Retinal pigment epithelial cell (primary cell): ENCODE data around the gene KLRC2.
"Not testable (repeated sequence)": the region's sequence is repeated elsewhere in the genome, so short reads cannot be mapped to it uniquely, and the experiment has no call there.

Experiments used
- DNase-seq: peaks from one replicate; pipeline ENCODE4 v3.0.0-alpha.2; 2010; ENCODE audit warnings: low read depth
- H3K4me3 ChIP-seq: 2 replicates; pipeline ENCODE4 v1.5.1; 2011; ENCODE audit warnings: mild to moderate bottlenecking, low read length, control low read depth, moderate library complexity
- CTCF ChIP-seq: conservative IDR thresholded peaks from 2 replicates; pipeline ENCODE4 v1.5.1; 2011; ENCODE audit warnings: low read depth, low read length, control low read depth, inconsistent platforms

Gene KLRC2

DNA sequence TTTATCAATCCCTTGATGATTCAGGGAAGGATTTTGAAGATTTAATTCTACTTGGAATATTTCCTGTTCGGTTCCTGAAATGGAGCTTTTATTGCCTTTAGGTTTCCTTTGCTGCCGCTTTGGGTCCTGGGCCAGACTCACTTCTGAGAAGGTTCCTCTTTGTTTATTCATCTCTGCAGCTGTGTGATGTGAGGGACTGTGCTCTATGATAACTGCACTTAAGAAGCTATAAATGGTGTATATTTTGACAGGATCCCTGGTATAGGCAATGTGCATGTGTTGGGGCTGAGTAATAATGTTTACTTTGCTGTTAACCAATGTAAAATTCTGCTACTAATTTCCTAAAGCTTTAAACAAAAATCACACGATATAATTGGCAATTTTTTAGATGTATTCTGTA is at the start of gene KLRC2:
KLRC2 (minus strand) TSS at position 195 of the 400 bp plus-strand sequence; CDS start at position 171, 24 bp downstream.
- DNase-seq, H3K4me3 ChIP-seq: not testable (repeated sequence)

- not testable (repeated sequence) for DNase-seq, H3K4me3 ChIP-seq
Measured at GRCh38 chr12:10481901-10482300, 46.1 kb upstream of the KLRC2 start.

DNA sequence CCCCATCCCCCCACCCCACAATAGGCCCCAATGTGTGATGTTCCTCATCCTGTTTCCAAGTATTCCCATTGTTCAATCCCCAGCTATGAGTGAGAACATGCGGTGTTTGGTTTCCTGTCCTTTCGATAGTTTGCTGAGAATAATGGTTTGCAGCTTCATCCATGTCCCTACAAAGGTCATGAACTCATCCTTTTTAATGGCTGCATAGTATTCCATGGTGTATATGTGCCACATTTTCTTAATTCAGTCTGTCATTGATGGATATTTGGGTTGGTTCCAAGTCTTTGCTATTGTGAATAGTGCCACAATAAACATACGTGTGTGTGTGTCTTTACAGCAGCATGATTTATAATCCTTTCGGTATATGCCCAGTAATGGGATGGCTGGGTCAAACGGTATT is 37.0 kb upstream of the KLRC2 start:
- DNase-seq, H3K4me3 ChIP-seq: not testable (repeated sequence)

DNA sequence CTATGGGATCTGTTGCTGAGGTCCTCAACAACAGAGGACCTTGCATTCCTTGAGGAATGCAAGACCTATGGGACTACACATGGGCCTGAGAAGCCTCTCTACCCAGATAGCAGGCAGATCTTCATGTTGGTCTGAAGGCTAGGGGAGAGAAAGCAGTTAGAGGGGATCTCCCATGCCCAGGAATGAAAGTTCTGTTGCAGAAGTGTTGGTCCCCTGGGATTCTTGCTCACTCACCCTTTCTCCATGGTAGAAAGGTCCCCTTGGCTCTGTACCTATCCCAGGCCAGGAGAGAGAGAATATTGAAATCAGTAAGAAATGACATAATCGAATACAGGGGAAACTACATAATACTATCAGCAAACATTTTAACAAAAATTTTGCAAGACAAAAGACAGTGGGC is 33.9 kb upstream of the KLRC2 start:
- no peak for TF ChIP-seq CTCF
- no peak for DNase-seq
- H3K4me3 ChIP-seq = no peak overlapping the region

DNA sequence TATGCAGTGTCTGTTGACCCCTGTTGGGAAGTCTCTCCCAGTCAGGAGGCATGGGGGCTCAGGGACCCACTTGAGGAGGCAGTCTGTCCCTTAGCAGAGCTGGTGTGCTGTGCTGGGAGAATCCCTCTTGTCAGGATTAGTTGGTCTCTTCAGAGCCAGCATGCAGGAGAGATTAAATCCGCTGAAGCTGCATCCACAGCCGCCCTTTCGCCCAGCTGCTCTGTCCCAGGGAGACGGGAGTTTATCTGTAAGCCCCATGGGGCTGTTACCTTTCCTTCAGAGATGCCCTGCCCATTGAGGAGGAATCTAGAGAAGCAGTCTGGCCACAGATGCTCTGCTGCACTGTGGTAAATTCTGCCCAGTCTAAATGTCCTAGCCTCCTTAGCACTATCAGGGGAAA is 30.5 kb upstream of the KLRC2 start:
- no peak overlapping the region for H3K4me3 ChIP-seq
- no peak for DNase-seq
- TF ChIP-seq CTCF = no peak

- TF ChIP-seq CTCF = no peak
- H3K4me3 ChIP-seq = no peak overlapping the region
- DNase-seq = no peak
Measured at GRCh38 chr12:10457760-10458159, 21.9 kb upstream of the KLRC2 start.

DNA sequence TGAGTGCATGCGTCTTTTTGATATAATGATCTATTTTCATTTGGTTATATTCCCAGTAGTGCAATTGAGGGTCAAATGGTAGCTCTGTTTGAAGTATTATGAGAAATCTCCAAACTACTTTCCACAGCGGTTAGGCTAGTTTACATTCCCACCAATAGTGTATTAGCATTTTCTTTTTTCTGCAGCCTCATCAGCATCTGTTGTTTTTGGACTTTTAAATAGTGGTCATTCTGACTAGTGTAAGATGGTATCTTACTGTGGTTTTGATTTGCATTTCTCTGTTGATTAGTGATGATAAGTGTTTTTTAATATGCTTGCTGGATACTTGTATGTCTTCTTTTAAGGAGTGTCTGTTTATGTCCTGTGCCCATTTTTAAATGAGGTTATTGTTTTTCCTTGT is 21.0 kb upstream of the KLRC2 start:
- no peak for DNase-seq
- TF ChIP-seq CTCF = no peak
- H3K4me3 ChIP-seq = no peak overlapping the region

- TF ChIP-seq CTCF = no peak
- no peak overlapping the region for H3K4me3 ChIP-seq
Measured at GRCh38 chr12:10455766-10456165, 20.0 kb upstream of the KLRC2 start.

GRCh38 chr12:10454531-10454930 is 18.7 kb upstream of the KLRC2 start:
- DNase-seq = no peak
- no peak for TF ChIP-seq CTCF
- no peak overlapping the region for H3K4me3 ChIP-seq

More at GRCh38 chr12:10455766-10456165, 20.0 kb upstream of the KLRC2 start:
- DNase-seq = no peak
